Astrocyte (in vitro differentiated cells and primary cell): ENCODE data around the gene SPATA6L. TPM values are rescaled to one million over a fixed set of nuclear protein-coding genes. Genes with fewer than 3 reads are reported as not detected.

Source experiments
- DNase-seq: peaks from one replicate; pipeline ENCODE4 v3.0.0-alpha.2; 2010; ENCODE audit warnings: low read depth
- FAIRE-seq: peaks from 2 replicates; lab custom pipeline; 2011; peaks lifted over from hg19 to GRCh38; lab: Jason Lieb, UNC
- H2AFZ ChIP-seq: 2 replicates; pipeline ENCODE4 v1.6.0; 2012; ENCODE audit warnings: low read depth, low read length, inconsistent platforms
- H3K27ac ChIP-seq: 2 replicates; pipeline ENCODE4 v1.5.1; 2011; ENCODE audit warnings: low read depth, low read length, inconsistent platforms
- H3K27me3 ChIP-seq: 2 replicates; pipeline ENCODE4 v1.6.0; 2011; ENCODE audit warnings: low read length, inconsistent platforms; ENCODE audit not compliant: insufficient read depth
- H3K36me3 ChIP-seq: 2 replicates; pipeline ENCODE4 v1.5.1; 2011; ENCODE audit warnings: low read length, inconsistent platforms; ENCODE audit not compliant: insufficient read depth
- H3K4me1 ChIP-seq: 2 replicates; pipeline ENCODE4 v1.5.1; 2011; ENCODE audit warnings: low read length, inconsistent platforms; ENCODE audit not compliant: insufficient read depth
- H3K4me2 ChIP-seq: 2 replicates; pipeline ENCODE4 v1.6.0; 2012; ENCODE audit warnings: low read length, inconsistent platforms
- H3K4me3 ChIP-seq: 2 replicates; pipeline ENCODE4 v1.5.1; 2011; ENCODE audit warnings: low read depth, mild to moderate bottlenecking, low read length, inconsistent platforms; ENCODE audit not compliant: insufficient read depth
- H3K79me2 ChIP-seq: 2 replicates; pipeline ENCODE4 v1.6.0; 2012; ENCODE audit warnings: mild to moderate bottlenecking, low read length, inconsistent platforms; ENCODE audit not compliant: insufficient read depth
- H3K9ac ChIP-seq: 2 replicates; pipeline ENCODE4 v1.6.0; 2012; ENCODE audit warnings: mild to moderate bottlenecking, low read length, inconsistent platforms
- H3K9me3 ChIP-seq: 2 replicates; pipeline ENCODE4 v1.5.1; 2012; ENCODE audit warnings: low read depth, mild to moderate bottlenecking, low read length, inconsistent platforms; ENCODE audit not compliant: insufficient read depth
- H4K20me1 ChIP-seq: 2 replicates; pipeline ENCODE4 v1.6.0; 2012; ENCODE audit warnings: low read length, inconsistent platforms; ENCODE audit not compliant: insufficient read depth
- H3K27ac Mint-ChIP-seq: one replicate; pipeline ENCODE4 v1.8.0; 2021; ENCODE audit warnings: mild to moderate bottlenecking, mixed read lengths; ENCODE audit not compliant: unreplicated experiment
- H3K27me3 Mint-ChIP-seq: one replicate; pipeline ENCODE4 v1.8.0; 2021; ENCODE audit warnings: low read depth, mixed read lengths; ENCODE audit not compliant: unreplicated experiment
- H3K36me3 Mint-ChIP-seq: one replicate; pipeline ENCODE4 v1.8.0; 2021; ENCODE audit warnings: low read depth, mixed read lengths; ENCODE audit not compliant: unreplicated experiment
- H3K4me1 Mint-ChIP-seq: one replicate; pipeline ENCODE4 v1.8.0; 2021; ENCODE audit warnings: low read depth, mixed read lengths; ENCODE audit not compliant: unreplicated experiment
- H3K4me3 Mint-ChIP-seq: one replicate; pipeline ENCODE4 v1.8.0; 2021; ENCODE audit warnings: mild to moderate bottlenecking, moderate library complexity, mixed read lengths; ENCODE audit not compliant: unreplicated experiment
- H3K9me3 Mint-ChIP-seq: one replicate; pipeline ENCODE4 v1.8.0; 2021; ENCODE audit warnings: mild to moderate bottlenecking, mixed read lengths; ENCODE audit not compliant: unreplicated experiment
- EZH2 ChIP-seq: IDR thresholded peaks from 2 replicates; pipeline ENCODE4 v1.6.1; 2012; ENCODE audit warnings: mild to moderate bottlenecking, low read length, inconsistent platforms; ENCODE audit not compliant: insufficient read depth
- total RNA-seq: library from RNA; stranded (reverse); gene quantifications from 2 replicates; pipeline ENCODE4 v1.2.1, GENCODE V29; 2021
- TF ChIP-seq, protein P1 (sequence below): IDR thresholded peaks from 2 replicates; pipeline ENCODE4 v1.5.1; 2011; ENCODE audit warnings: low read depth, mild to moderate bottlenecking, inconsistent platforms, low read length, moderate library complexity; ENCODE audit not compliant: insufficient read depth

SPATA6L gene
- total RNA-seq, 1 donor from 2014 or later: 2.8 TPM

- no peak overlapping the region for H3K27ac Mint-ChIP-seq
- Histone ChIP-seq H3K4me2 (peak overlapping the region; percentile 100), H3K4me1 (peaks cover 17% of the 10 kb centered on the region), H2AFZ (peak overlapping the region; percentile 83), H3K9me3 (no peaks in the 10 kb centered on the region), H3K4me3 (peak overlapping the region; percentile 89), H3K9ac (peak overlapping the region; percentile 97), H3K27ac (peak overlapping the region; percentile 94), H3K79me2 (peaks cover 39% of the 10 kb centered on the region), H4K20me1 (peaks cover 13% of the 10 kb centered on the region), H3K36me3 (no peaks in the 10 kb centered on the region), H3K27me3 (no peaks in the 10 kb centered on the region)
- DNase-seq: no peak
- H3K9me3 Mint-ChIP-seq: no peaks in the 10 kb centered on the region
- no peaks in the 10 kb centered on the region for H3K27me3 Mint-ChIP-seq
- TF ChIP-seq, protein P1, sequence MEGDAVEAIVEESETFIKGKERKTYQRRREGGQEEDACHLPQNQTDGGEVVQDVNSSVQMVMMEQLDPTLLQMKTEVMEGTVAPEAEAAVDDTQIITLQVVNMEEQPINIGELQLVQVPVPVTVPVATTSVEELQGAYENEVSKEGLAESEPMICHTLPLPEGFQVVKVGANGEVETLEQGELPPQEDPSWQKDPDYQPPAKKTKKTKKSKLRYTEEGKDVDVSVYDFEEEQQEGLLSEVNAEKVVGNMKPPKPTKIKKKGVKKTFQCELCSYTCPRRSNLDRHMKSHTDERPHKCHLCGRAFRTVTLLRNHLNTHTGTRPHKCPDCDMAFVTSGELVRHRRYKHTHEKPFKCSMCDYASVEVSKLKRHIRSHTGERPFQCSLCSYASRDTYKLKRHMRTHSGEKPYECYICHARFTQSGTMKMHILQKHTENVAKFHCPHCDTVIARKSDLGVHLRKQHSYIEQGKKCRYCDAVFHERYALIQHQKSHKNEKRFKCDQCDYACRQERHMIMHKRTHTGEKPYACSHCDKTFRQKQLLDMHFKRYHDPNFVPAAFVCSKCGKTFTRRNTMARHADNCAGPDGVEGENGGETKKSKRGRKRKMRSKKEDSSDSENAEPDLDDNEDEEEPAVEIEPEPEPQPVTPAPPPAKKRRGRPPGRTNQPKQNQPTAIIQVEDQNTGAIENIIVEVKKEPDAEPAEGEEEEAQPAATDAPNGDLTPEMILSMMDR: no peak
- no peak for TF ChIP-seq EZH2
- H3K4me3 Mint-ChIP-seq: no peak overlapping the region
- peaks cover 2% of the 10 kb centered on the region for H3K4me1 Mint-ChIP-seq
- FAIRE-seq: no peak
- no peaks in the 10 kb centered on the region for H3K36me3 Mint-ChIP-seq
Measured at GRCh38 chr9:4678679-4679267, 12.5 kb upstream of the SPATA6L start.

- no peaks in the 10 kb centered on the region for H3K36me3 Mint-ChIP-seq
- Histone ChIP-seq H2AFZ (no peak overlapping the region), H3K27ac (no peak overlapping the region), H3K9me3 (no peaks in the 10 kb centered on the region), H3K4me2 (no peak overlapping the region), H3K27me3 (no peaks in the 10 kb centered on the region), H4K20me1 (peaks cover 6% of the 10 kb centered on the region), H3K79me2 (peaks cover 29% of the 10 kb centered on the region), H3K4me1 (peaks cover 17% of the 10 kb centered on the region), H3K4me3 (no peak overlapping the region), H3K9ac (no peak overlapping the region), H3K36me3 (no peaks in the 10 kb centered on the region)
- H3K9me3 Mint-ChIP-seq: no peaks in the 10 kb centered on the region
- DNase-seq (no peak), FAIRE-seq (no peak)
- H3K27ac Mint-ChIP-seq: no peak overlapping the region
- TF ChIP-seq, protein P1: no peak
- TF ChIP-seq EZH2: no peak
- H3K4me3 Mint-ChIP-seq: no peak overlapping the region
- no peaks in the 10 kb centered on the region for H3K27me3 Mint-ChIP-seq
- H3K4me1 Mint-ChIP-seq: peaks cover 2% of the 10 kb centered on the region
Measured at GRCh38 chr9:4677392-4677791, 11.1 kb upstream of the SPATA6L start.

GRCh38 chr9:4674783-4675182, 8.5 kb upstream of the SPATA6L start:
- peak; percentile 85 for DNase-seq
- H2AFZ ChIP-seq: no peak overlapping the region
- no peaks in the 10 kb centered on the region for H3K36me3 Mint-ChIP-seq

More at GRCh38 chr9:4674783-4675182, 8.5 kb upstream of the SPATA6L start:
- Histone ChIP-seq H3K4me3 (no peak overlapping the region), H4K20me1 (no peaks in the 10 kb centered on the region), H3K27ac (no peak overlapping the region), H3K4me2 (no peak overlapping the region), H3K79me2 (peaks cover 3% of the 10 kb centered on the region), H3K27me3 (no peaks in the 10 kb centered on the region), H3K9ac (no peak overlapping the region), H3K9me3 (no peaks in the 10 kb centered on the region), H3K4me1 (peaks cover 7% of the 10 kb centered on the region), H3K36me3 (no peaks in the 10 kb centered on the region)
- FAIRE-seq: no peak
- Mint-ChIP-seq H3K4me1 (peaks cover 2% of the 10 kb centered on the region), H3K27me3 (no peaks in the 10 kb centered on the region), H3K27ac (no peak overlapping the region), H3K4me3 (no peak overlapping the region), H3K9me3 (no peaks in the 10 kb centered on the region)
- no peak for TF ChIP-seq EZH2
- TF ChIP-seq, protein P1: no peak
